ENCODE data around the gene B4GALNT1.

GRCh38 chr12:57603324-57603723 lies 29.7 kb downstream of the B4GALNT1 start:
- TF ChIP-seq, protein P1, sequence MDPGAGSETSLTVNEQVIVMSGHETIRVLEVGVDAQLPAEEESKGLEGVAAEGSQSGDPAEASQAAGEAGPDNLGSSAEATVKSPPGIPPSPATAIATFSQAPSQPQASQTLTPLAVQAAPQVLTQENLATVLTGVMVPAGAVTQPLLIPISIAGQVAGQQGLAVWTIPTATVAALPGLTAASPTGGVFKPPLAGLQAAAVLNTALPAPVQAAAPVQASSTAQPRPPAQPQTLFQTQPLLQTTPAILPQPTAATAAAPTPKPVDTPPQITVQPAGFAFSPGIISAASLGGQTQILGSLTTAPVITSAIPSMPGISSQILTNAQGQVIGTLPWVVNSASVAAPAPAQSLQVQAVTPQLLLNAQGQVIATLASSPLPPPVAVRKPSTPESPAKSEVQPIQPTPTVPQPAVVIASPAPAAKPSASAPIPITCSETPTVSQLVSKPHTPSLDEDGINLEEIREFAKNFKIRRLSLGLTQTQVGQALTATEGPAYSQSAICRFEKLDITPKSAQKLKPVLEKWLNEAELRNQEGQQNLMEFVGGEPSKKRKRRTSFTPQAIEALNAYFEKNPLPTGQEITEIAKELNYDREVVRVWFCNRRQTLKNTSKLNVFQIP (CRISPR knock-in tag; IDR thresholded peaks at IDR 0.05; ENCODE audit: borderline replicate concordance, low read depth): no peak
- TF ChIP-seq, protein P2, sequence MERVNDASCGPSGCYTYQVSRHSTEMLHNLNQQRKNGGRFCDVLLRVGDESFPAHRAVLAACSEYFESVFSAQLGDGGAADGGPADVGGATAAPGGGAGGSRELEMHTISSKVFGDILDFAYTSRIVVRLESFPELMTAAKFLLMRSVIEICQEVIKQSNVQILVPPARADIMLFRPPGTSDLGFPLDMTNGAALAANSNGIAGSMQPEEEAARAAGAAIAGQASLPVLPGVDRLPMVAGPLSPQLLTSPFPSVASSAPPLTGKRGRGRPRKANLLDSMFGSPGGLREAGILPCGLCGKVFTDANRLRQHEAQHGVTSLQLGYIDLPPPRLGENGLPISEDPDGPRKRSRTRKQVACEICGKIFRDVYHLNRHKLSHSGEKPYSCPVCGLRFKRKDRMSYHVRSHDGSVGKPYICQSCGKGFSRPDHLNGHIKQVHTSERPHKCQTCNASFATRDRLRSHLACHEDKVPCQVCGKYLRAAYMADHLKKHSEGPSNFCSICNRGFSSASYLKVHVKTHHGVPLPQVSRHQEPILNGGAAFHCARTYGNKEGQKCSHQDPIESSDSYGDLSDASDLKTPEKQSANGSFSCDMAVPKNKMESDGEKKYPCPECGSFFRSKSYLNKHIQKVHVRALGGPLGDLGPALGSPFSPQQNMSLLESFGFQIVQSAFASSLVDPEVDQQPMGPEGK (CRISPR knock-in tag; IDR thresholded peaks at IDR 0.05; ENCODE audit: borderline replicate concordance): no peak
- no peak for TF ChIP-seq TOX (CRISPR knock-in tag; IDR thresholded peaks at IDR 0.05; ENCODE audit: borderline replicate concordance)
- no peak for TF ChIP-seq CREB5 (CRISPR knock-in tag; IDR thresholded peaks at IDR 0.05; ENCODE audit: low read depth)
- TF ChIP-seq CSDC2 (CRISPR knock-in tag; IDR thresholded peaks at IDR 0.05): no peak
